Loucy (cell line): ENCODE data around the gene ARHGAP45.

ENCODE experiments used
- H2AFZ ChIP-seq: fragments of 200-600 bp; sonication (generic); 2 replicates; pipeline ENCODE4 v1.6.0; 2016; ENCODE audit warnings: antibody characterized with exemption, mild to moderate bottlenecking, low read length, moderate library complexity
- H3F3A ChIP-seq: fragments of 200-600 bp; 2 replicates; pipeline ENCODE4 v1.6.0; 2016; ENCODE audit warnings: antibody characterized with exemption, low read depth, mild to moderate bottlenecking
- H3K27me3 ChIP-seq: fragments of 200-600 bp; sonication (generic); 2 replicates; pipeline ENCODE4 v1.6.1; 2014; ENCODE audit warnings: low read length, mild to moderate bottlenecking; ENCODE audit not compliant: insufficient read depth, poor library complexity, severe bottlenecking
- H3K36me3 ChIP-seq: fragments of 200-600 bp; sonication (generic); 2 replicates; pipeline ENCODE4 v1.6.1; 2016; ENCODE audit warnings: low read length; ENCODE audit not compliant: insufficient read depth
- H3K4me1 ChIP-seq: fragments of 200-600 bp; sonication (generic); 2 replicates; pipeline ENCODE4 v1.5.1; 2014; ENCODE audit warnings: low read length, mild to moderate bottlenecking; ENCODE audit not compliant: insufficient read depth, poor library complexity, severe bottlenecking
- H3K4me2 ChIP-seq: fragments of 200-600 bp; sonication (generic); 2 replicates; pipeline ENCODE4 v1.6.0; 2014; ENCODE audit warnings: antibody characterized with exemption, low read length, low read depth, mild to moderate bottlenecking; ENCODE audit not compliant: poor library complexity, severe bottlenecking
- H3K4me3 ChIP-seq: fragments of 200-600 bp; sonication (generic); 2 replicates; pipeline ENCODE4 v1.5.1; 2014; ENCODE audit warnings: low read length, mild to moderate bottlenecking, mixed read lengths; ENCODE audit not compliant: poor library complexity, severe bottlenecking
- H3K79me2 ChIP-seq: fragments of 200-600 bp; sonication (generic); 2 replicates; pipeline ENCODE4 v1.6.1; 2014; ENCODE audit warnings: low read length; ENCODE audit not compliant: insufficient read depth
- H3K9ac ChIP-seq: fragments of 200-600 bp; sonication (generic); 2 replicates; pipeline ENCODE4 v1.6.0; 2014; ENCODE audit warnings: mild to moderate bottlenecking, low read depth, low read length, moderate library complexity; ENCODE audit not compliant: poor library complexity, severe bottlenecking
- H3K9me2 ChIP-seq: fragments of 200-600 bp; sonication (generic); replicated peaks from 2 replicates; pipeline ENCODE4 v1.6.1; 2016; ENCODE audit warnings: low read depth, low read length, mixed read lengths
- H3K9me3 ChIP-seq: fragments of 200-600 bp; sonication (generic); 2 replicates; pipeline ENCODE4 v1.6.1; 2014; ENCODE audit warnings: mild to moderate bottlenecking, antibody characterized with exemption, low read length, low read depth; ENCODE audit not compliant: insufficient read depth
- H4K20me1 ChIP-seq: fragments of 200-600 bp; sonication (generic); 2 replicates; pipeline ENCODE4 v1.6.0; 2014; ENCODE audit warnings: antibody characterized with exemption, low read length, mild to moderate bottlenecking; ENCODE audit not compliant: insufficient read depth, poor library complexity, severe bottlenecking
- CTCF ChIP-seq: fragments of 200-600 bp; sonication (generic); conservative IDR thresholded peaks from 2 replicates; pipeline ENCODE4 v1.5.1; 2014; ENCODE audit warnings: mild to moderate bottlenecking, antibody characterized with exemption, low read length
- EZH2phosphoT487 ChIP-seq: fragments of 200-600 bp; IDR thresholded peaks from 2 replicates; pipeline ENCODE4 v1.6.1; 2018; ENCODE audit warnings: antibody characterized with exemption, mild to moderate bottlenecking, moderate library complexity, borderline replicate concordance

Gene ARHGAP45

GRCh38 chr19:1109697-1110671 is 43.0 kb downstream of the ARHGAP45 start:
- no peak overlapping the region for H2AFZ ChIP-seq
- no peak overlapping the region for H3K4me2 ChIP-seq
- H3K9ac ChIP-seq = no peak overlapping the region
- no peaks in the 10 kb centered on the region for H3F3A ChIP-seq
- H3K36me3 ChIP-seq = peaks cover 19% of the 10 kb centered on the region; the same call in 1 of the 2 replicates
- no peaks in the 10 kb centered on the region for H3K9me2 ChIP-seq
- no peak overlapping the region for H3K4me3 ChIP-seq
- H3K9me3 ChIP-seq = no peaks in the 10 kb centered on the region
- peaks cover 18% of the 10 kb centered on the region for H4K20me1 ChIP-seq
- peaks cover 18% of the 10 kb centered on the region for H3K79me2 ChIP-seq
- TF ChIP-seq EZH2phosphoT487 (no peak), CTCF (no peak)
- no peaks in the 10 kb centered on the region for H3K27me3 ChIP-seq
- peaks cover 10% of the 10 kb centered on the region for H3K4me1 ChIP-seq

GRCh38 chr19:1110809-1111640 is 44.1 kb downstream of the ARHGAP45 start:
- Histone ChIP-seq H3K9me3 (no peaks in the 10 kb centered on the region), H3K27me3 (no peaks in the 10 kb centered on the region), H4K20me1 (peaks cover 8% of the 10 kb centered on the region), H2AFZ (no peak overlapping the region), H3K79me2 (peaks cover 7% of the 10 kb centered on the region; the same call in 1 of the 2 replicates), H3K9ac (no peak overlapping the region), H3K9me2 (no peaks in the 10 kb centered on the region), H3K4me3 (no peak overlapping the region), H3K4me2 (no peak overlapping the region), H3K4me1 (peaks cover 2% of the 10 kb centered on the region), H3K36me3 (peaks cover 17% of the 10 kb centered on the region; the same call in 1 of the 2 replicates), H3F3A (no peaks in the 10 kb centered on the region)
- no peak for TF ChIP-seq CTCF
- no peak for TF ChIP-seq EZH2phosphoT487

GRCh38 chr19:1111641-1112267 is 44.8 kb downstream of the ARHGAP45 start:
- no peak for TF ChIP-seq EZH2phosphoT487
- TF ChIP-seq CTCF = no peak
- peaks cover 15% of the 10 kb centered on the region; the same call in 1 of the 2 replicates for H3K36me3 ChIP-seq

More at GRCh38 chr19:1111641-1112267, 44.8 kb downstream of the ARHGAP45 start:
- Histone ChIP-seq H4K20me1 (peaks cover under 1% of the 10 kb centered on the region), H3K79me2 (no peaks in the 10 kb centered on the region; the same call in 1 of the 2 replicates), H3K4me3 (no peak overlapping the region), H3K9ac (no peak overlapping the region), H3K9me2 (no peaks in the 10 kb centered on the region), H3K27me3 (no peaks in the 10 kb centered on the region), H3K4me1 (no peaks in the 10 kb centered on the region), H2AFZ (no peak overlapping the region), H3K4me2 (no peak overlapping the region), H3K9me3 (no peaks in the 10 kb centered on the region), H3F3A (no peaks in the 10 kb centered on the region)
